Measurements from ENCODE around the gene PLIN1.

- TF ChIP-seq JUN (IDR thresholded peaks at IDR 0.05; ENCODE audit: borderline replicate concordance, insufficient read depth, insufficient read length, low read depth) = no peak
- no peak for TF ChIP-seq CTCF (IDR thresholded peaks at IDR 0.05; ENCODE audit: extremely low read depth in 1 of 2, insufficient read depth in 1 of 2, low read depth in 1 of 2, low read length in 2 of 2)
- TF ChIP-seq POLR2AphosphoS5 (IDR thresholded peaks at IDR 0.05; ENCODE audit: insufficient read depth, low read depth, low read length) = no peak
- no peak for TF ChIP-seq FOS (IDR thresholded peaks at IDR 0.05; ENCODE audit: borderline replicate concordance, insufficient read depth, low read length)
- TF ChIP-seq MAX (IDR thresholded peaks at IDR 0.05; ENCODE audit: insufficient read depth, insufficient read length) = no peak
Observed at GRCh38 chr15:89629829-89630228, 49.3 kb downstream of the PLIN1 start.

Data from endothelial cell of umbilical vein (primary cell).